ENCODE results near the gene SERINC2.

SERINC2 gene

DNA sequence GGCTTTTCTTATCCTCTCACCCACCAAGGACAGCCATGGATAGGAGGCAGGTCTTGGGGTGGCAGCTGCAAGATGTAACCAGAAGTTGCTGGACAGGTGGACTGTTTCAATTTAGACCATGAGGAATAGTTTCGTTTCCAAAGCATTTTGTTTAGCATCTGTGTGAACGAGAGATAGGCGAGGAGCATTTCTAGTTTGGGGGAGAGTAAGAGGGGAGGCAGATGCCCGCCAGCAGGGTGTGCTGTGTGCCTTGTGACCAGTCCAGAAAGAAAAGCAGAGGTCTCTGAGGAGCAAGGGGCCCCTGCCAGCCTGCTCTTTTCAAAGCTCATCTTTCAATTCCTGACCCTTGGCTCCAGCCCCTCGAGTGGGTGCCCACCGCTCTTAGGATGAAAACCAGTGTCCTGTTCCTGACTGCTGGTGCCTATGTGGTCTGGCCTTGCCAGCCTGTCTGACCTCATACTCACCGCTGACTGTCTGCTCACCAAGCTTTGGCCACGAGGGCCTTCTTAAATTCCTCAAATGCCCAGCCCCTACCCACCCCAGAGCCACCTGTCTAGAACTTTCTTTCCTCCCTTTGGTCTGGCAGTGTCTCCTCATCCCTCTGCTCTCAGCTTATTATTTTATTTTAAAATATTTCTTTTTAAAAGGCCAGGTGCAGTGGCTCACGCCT is 8.5 kb downstream of the SERINC2 start:
- TF ChIP-seq CTCF (conservative IDR thresholded peaks at IDR 0.05; ENCODE audit: low read depth, low read length), result peak; percentile 65
- no peak for DNase-seq (ENCODE audit: low read depth)
- no peak overlapping the region for H3K4me3 ChIP-seq (ENCODE audit: low read length)

DNA sequence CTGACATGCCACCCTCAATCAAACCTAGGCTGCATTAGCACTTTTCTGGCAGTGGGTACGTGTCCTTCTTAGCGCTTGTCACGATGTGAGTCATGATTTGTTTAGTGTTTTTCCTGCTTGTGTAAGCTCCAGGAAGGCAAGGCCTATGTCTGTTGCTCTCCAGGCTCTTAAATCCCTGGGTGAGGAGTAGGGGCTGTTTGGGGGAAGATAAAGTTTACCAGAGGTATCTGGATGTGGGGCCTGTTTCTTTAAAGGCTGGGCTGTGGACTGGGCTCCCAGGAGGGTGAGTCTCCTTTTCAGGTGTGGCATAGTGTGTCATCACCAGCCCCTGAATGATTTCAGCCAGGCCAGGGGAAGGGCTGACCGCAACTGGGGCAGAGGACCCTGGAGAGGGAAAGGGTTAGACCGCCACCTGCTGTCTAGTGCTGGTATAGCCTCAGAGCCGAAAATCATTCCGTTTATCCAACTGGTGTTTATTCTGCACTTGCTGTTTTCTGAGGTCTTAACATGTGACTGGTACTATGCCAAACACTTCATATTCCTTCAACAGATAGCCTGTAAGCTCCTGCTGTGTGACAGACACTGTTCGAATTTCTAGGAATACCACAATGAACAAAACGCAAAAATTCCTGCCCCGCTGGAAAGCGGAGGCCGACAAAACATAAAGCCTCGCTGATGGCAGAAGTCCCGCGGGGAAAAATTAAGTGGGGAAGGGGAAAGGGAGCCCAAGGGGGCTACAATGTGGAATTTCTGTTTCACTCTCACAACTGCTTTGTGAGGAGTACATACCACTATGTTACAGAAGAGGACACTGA is 9.7 kb downstream of the SERINC2 start:
- TF ChIP-seq CTCF (conservative IDR thresholded peaks at IDR 0.05; ENCODE audit: low read depth, low read length), result peak; percentile 98
- peak; percentile 43 for DNase-seq (ENCODE audit: low read depth)
- H3K4me3 ChIP-seq (ENCODE audit: low read length), result no peak overlapping the region

GRCh38 chr1:31423418-31423947 is 10.5 kb downstream of the SERINC2 start:
- no peak overlapping the region for H3K4me3 ChIP-seq (ENCODE audit: low read length)
- DNase-seq (ENCODE audit: low read depth), result no peak
- TF ChIP-seq CTCF (conservative IDR thresholded peaks at IDR 0.05; ENCODE audit: low read depth, low read length), result no peak

DNA sequence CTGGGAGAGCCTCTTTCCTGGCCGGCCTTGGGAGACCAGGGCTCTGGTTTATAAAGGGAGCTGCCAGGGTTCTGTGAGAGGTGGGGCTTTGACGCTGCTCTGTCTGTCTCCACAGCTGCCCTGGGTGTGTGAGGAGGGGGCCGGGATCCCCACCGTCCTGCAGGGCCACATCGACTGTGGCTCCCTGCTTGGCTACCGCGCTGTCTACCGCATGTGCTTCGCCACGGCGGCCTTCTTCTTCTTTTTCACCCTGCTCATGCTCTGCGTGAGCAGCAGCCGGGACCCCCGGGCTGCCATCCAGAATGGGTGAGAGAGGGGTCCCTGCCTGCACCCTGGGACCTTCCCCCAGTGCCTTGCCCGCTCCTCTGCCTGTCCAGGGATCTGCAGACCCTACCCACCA is 11.6 kb downstream of the SERINC2 start:
- H3K4me3 ChIP-seq (ENCODE audit: low read length), result no peak overlapping the region
- no peak for TF ChIP-seq CTCF (conservative IDR thresholded peaks at IDR 0.05; ENCODE audit: low read depth, low read length)
- DNase-seq (ENCODE audit: low read depth), result no peak

DNA sequence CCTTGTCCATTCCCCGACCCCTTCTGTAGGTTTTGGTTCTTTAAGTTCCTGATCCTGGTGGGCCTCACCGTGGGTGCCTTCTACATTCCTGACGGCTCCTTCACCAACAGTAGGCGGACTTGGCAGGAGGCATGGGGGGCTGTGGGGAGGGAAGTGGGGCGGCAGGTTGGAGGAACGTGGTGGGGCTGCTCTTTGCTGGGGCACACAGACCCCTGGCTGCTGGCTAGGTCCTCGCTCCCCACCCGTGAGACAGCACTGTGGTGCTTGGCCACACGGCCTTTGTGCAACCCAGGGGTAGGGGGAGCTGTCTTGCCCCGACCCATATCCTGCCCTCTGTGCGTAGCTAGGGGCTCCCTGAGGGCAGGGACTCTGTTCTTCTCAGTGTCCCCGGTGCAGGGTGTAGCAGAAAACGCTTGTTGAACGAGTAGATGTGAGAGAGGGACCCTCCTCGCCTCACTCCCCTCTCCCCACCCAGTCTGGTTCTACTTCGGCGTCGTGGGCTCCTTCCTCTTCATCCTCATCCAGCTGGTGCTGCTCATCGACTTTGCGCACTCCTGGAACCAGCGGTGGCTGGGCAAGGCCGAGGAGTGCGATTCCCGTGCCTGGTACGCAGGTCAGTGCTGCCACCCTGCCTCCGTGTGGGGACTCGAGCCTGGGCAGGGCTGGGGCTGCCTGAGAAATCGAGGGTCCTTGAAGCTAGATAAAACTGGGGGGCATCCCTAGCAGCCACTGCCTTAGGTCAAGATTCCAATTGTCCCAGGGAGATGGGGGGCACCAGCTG is 12.5 kb downstream of the SERINC2 start:
- DNase-seq (ENCODE audit: low read depth), result no peak
- H3K4me3 ChIP-seq (ENCODE audit: low read length), result no peak overlapping the region
- TF ChIP-seq CTCF (conservative IDR thresholded peaks at IDR 0.05; ENCODE audit: low read depth, low read length), result no peak

- H3K4me3 ChIP-seq (ENCODE audit: low read length), result no peak overlapping the region
- no peak for DNase-seq (ENCODE audit: low read depth)
- no peak for TF ChIP-seq CTCF (conservative IDR thresholded peaks at IDR 0.05; ENCODE audit: low read depth, low read length)
Measured at GRCh38 chr1:31426249-31426922, 13.4 kb downstream of the SERINC2 start.
